ENCODE data around the gene ANOS1.
A peak's percentile ranks its signal among the peaks of the same experiment; 100 is the strongest.

Gene ANOS1

GRCh38 chrX:8673201-8673600 lies 58.7 kb downstream of the ANOS1 start:
- Histone ChIP-seq H3K36me3 (ENCODE audit: control insufficient read depth, insufficient read depth, low read length) (no peaks in the 10 kb centered on the region), H3K9me3 (ENCODE audit: control insufficient read depth, low read length) (no peaks in the 10 kb centered on the region), H3K4me3 (ENCODE audit: extremely low read depth, insufficient read depth, low read length, poor library complexity, severe bottlenecking) (no peak overlapping the region), H3K4me1 (ENCODE audit: control insufficient read depth, insufficient read depth, low read length, poor library complexity, severe bottlenecking) (no peaks in the 10 kb centered on the region), H3K27ac (ENCODE audit: low read depth, low read length, severe bottlenecking) (no peak overlapping the region)
- WGBS, 2 experiments (ENCODE audit: insufficient coverage in 2 of 2), result 93 to 100% methylated on average over 1 to 3 of the region's 5 CpGs

- Histone ChIP-seq H3K27ac (ENCODE audit: low read depth, low read length, severe bottlenecking) (no peak overlapping the region), H3K9me3 (ENCODE audit: control insufficient read depth, low read length) (no peaks in the 10 kb centered on the region), H3K4me1 (ENCODE audit: control insufficient read depth, insufficient read depth, low read length, poor library complexity, severe bottlenecking) (no peaks in the 10 kb centered on the region), H3K36me3 (ENCODE audit: control insufficient read depth, insufficient read depth, low read length) (no peaks in the 10 kb centered on the region), H3K4me3 (ENCODE audit: extremely low read depth, insufficient read depth, low read length, poor library complexity, severe bottlenecking) (no peak overlapping the region)
- no CpG with 5 or more reads among the region's 2 CpGs for WGBS, 2 experiments (ENCODE audit: insufficient coverage in 2 of 2)
Observed at GRCh38 chrX:8672176-8672575, 59.8 kb downstream of the ANOS1 start.

GRCh38 chrX:8668813-8669212 lies 63.1 kb downstream of the ANOS1 start:
- no peaks in the 10 kb centered on the region for H3K4me1 ChIP-seq (ENCODE audit: control insufficient read depth, insufficient read depth, low read length, poor library complexity, severe bottlenecking)

GRCh38 chrX:8663325-8663724 lies 68.6 kb downstream of the ANOS1 start:
- H3K27ac ChIP-seq (ENCODE audit: low read depth, low read length, severe bottlenecking), result no peak overlapping the region
- H3K36me3 ChIP-seq (ENCODE audit: control insufficient read depth, insufficient read depth, low read length), result no peaks in the 10 kb centered on the region
- WGBS, 2 experiments (ENCODE audit: insufficient coverage in 2 of 2), result no CpG with 5 or more reads among the region's 1 CpG
- H3K9me3 ChIP-seq (ENCODE audit: control insufficient read depth, low read length), result no peaks in the 10 kb centered on the region
- peaks cover 4% of the 10 kb centered on the region for H3K4me1 ChIP-seq (ENCODE audit: control insufficient read depth, insufficient read depth, low read length, poor library complexity, severe bottlenecking)
- H3K4me3 ChIP-seq (ENCODE audit: extremely low read depth, insufficient read depth, low read length, poor library complexity, severe bottlenecking), result no peak overlapping the region

More at GRCh38 chrX:8668813-8669212, 63.1 kb downstream of the ANOS1 start:
- Histone ChIP-seq H3K9me3 (ENCODE audit: control insufficient read depth, low read length) (no peaks in the 10 kb centered on the region), H3K27ac (ENCODE audit: low read depth, low read length, severe bottlenecking) (peak overlapping the region; percentile 59), H3K4me3 (ENCODE audit: extremely low read depth, insufficient read depth, low read length, poor library complexity, severe bottlenecking) (no peak overlapping the region), H3K36me3 (ENCODE audit: control insufficient read depth, insufficient read depth, low read length) (no peaks in the 10 kb centered on the region)
- 50% methylated on average over 1 of the region's 8 CpGs; no CpG with 5 or more reads in 1 of the 2 experiments for WGBS, 2 experiments (ENCODE audit: insufficient coverage in 2 of 2)

- no peaks in the 10 kb centered on the region for H3K36me3 ChIP-seq (ENCODE audit: control insufficient read depth, insufficient read depth, low read length)
- 75% methylated on average over 1 of the region's 2 CpGs; no CpG with 5 or more reads in 1 of the 2 experiments for WGBS, 2 experiments (ENCODE audit: insufficient coverage in 2 of 2)
- no peak overlapping the region for H3K27ac ChIP-seq (ENCODE audit: low read depth, low read length, severe bottlenecking)
- no peak overlapping the region for H3K4me3 ChIP-seq (ENCODE audit: extremely low read depth, insufficient read depth, low read length, poor library complexity, severe bottlenecking)
- H3K4me1 ChIP-seq (ENCODE audit: control insufficient read depth, insufficient read depth, low read length, poor library complexity, severe bottlenecking), result no peaks in the 10 kb centered on the region
- H3K9me3 ChIP-seq (ENCODE audit: control insufficient read depth, low read length), result no peaks in the 10 kb centered on the region
Observed at GRCh38 chrX:8657883-8658282, 74.1 kb downstream of the ANOS1 start.

GRCh38 chrX:8653956-8654355 lies 78.0 kb downstream of the ANOS1 start:
- H3K27ac ChIP-seq (ENCODE audit: low read depth, low read length, severe bottlenecking), result no peak overlapping the region

GRCh38 chrX:8649969-8650368 lies 82.0 kb downstream of the ANOS1 start:
- H3K9me3 ChIP-seq (ENCODE audit: control insufficient read depth, low read length), result no peaks in the 10 kb centered on the region

More at GRCh38 chrX:8653956-8654355, 78.0 kb downstream of the ANOS1 start:
- WGBS, 2 experiments (ENCODE audit: insufficient coverage in 2 of 2), result no CpG with 5 or more reads among the region's 2 CpGs
- Histone ChIP-seq H3K36me3 (ENCODE audit: control insufficient read depth, insufficient read depth, low read length) (no peaks in the 10 kb centered on the region), H3K4me3 (ENCODE audit: extremely low read depth, insufficient read depth, low read length, poor library complexity, severe bottlenecking) (no peak overlapping the region), H3K4me1 (ENCODE audit: control insufficient read depth, insufficient read depth, low read length, poor library complexity, severe bottlenecking) (no peaks in the 10 kb centered on the region), H3K9me3 (ENCODE audit: control insufficient read depth, low read length) (no peaks in the 10 kb centered on the region)

GRCh38 chrX:8647176-8647575 lies 84.8 kb downstream of the ANOS1 start:
- 100% methylated on average over 2 of the region's 7 CpGs; no CpG with 5 or more reads in 1 of the 2 experiments for WGBS, 2 experiments (ENCODE audit: insufficient coverage in 2 of 2)
- H3K4me1 ChIP-seq (ENCODE audit: control insufficient read depth, insufficient read depth, low read length, poor library complexity, severe bottlenecking), result no peaks in the 10 kb centered on the region
- no peak overlapping the region for H3K4me3 ChIP-seq (ENCODE audit: extremely low read depth, insufficient read depth, low read length, poor library complexity, severe bottlenecking)
- no peak overlapping the region for H3K27ac ChIP-seq (ENCODE audit: low read depth, low read length, severe bottlenecking)
- no peaks in the 10 kb centered on the region for H3K9me3 ChIP-seq (ENCODE audit: control insufficient read depth, low read length)
- no peaks in the 10 kb centered on the region for H3K36me3 ChIP-seq (ENCODE audit: control insufficient read depth, insufficient read depth, low read length)

More at GRCh38 chrX:8649969-8650368, 82.0 kb downstream of the ANOS1 start:
- no peaks in the 10 kb centered on the region for H3K4me1 ChIP-seq (ENCODE audit: control insufficient read depth, insufficient read depth, low read length, poor library complexity, severe bottlenecking)
- H3K27ac ChIP-seq (ENCODE audit: low read depth, low read length, severe bottlenecking), result no peak overlapping the region
- H3K4me3 ChIP-seq (ENCODE audit: extremely low read depth, insufficient read depth, low read length, poor library complexity, severe bottlenecking), result no peak overlapping the region
- no peaks in the 10 kb centered on the region for H3K36me3 ChIP-seq (ENCODE audit: control insufficient read depth, insufficient read depth, low read length)

- Histone ChIP-seq H3K9me3 (ENCODE audit: control insufficient read depth, low read length) (no peaks in the 10 kb centered on the region), H3K4me1 (ENCODE audit: control insufficient read depth, insufficient read depth, low read length, poor library complexity, severe bottlenecking) (no peaks in the 10 kb centered on the region), H3K36me3 (ENCODE audit: control insufficient read depth, insufficient read depth, low read length) (no peaks in the 10 kb centered on the region), H3K4me3 (ENCODE audit: extremely low read depth, insufficient read depth, low read length, poor library complexity, severe bottlenecking) (no peak overlapping the region), H3K27ac (ENCODE audit: low read depth, low read length, severe bottlenecking) (peak overlapping the region; percentile 5)
- 60% methylated on average over 1 of the region's 11 CpGs; no CpG with 5 or more reads in 1 of the 2 experiments for WGBS, 2 experiments (ENCODE audit: insufficient coverage in 2 of 2)
Observed at GRCh38 chrX:8639949-8640475, 91.9 kb downstream of the ANOS1 start.

- H3K36me3 ChIP-seq (ENCODE audit: control insufficient read depth, insufficient read depth, low read length), result no peaks in the 10 kb centered on the region
- H3K4me3 ChIP-seq (ENCODE audit: extremely low read depth, insufficient read depth, low read length, poor library complexity, severe bottlenecking), result no peak overlapping the region
- no peaks in the 10 kb centered on the region for H3K4me1 ChIP-seq (ENCODE audit: control insufficient read depth, insufficient read depth, low read length, poor library complexity, severe bottlenecking)
- H3K9me3 ChIP-seq (ENCODE audit: control insufficient read depth, low read length), result no peaks in the 10 kb centered on the region
- H3K27ac ChIP-seq (ENCODE audit: low read depth, low read length, severe bottlenecking), result no peak overlapping the region
Observed at GRCh38 chrX:8636497-8636896, 95.4 kb downstream of the ANOS1 start.

- no peak overlapping the region for H3K27ac ChIP-seq (ENCODE audit: low read depth, low read length, severe bottlenecking)
Observed at GRCh38 chrX:8635812-8636211, 96.1 kb downstream of the ANOS1 start.

More at GRCh38 chrX:8635812-8636211, 96.1 kb downstream of the ANOS1 start:
- no peaks in the 10 kb centered on the region for H3K9me3 ChIP-seq (ENCODE audit: control insufficient read depth, low read length)
- 87% methylated on average over 3 of the region's 5 CpGs; no CpG with 5 or more reads in 1 of the 2 experiments for WGBS, 2 experiments (ENCODE audit: insufficient coverage in 2 of 2)
- no peaks in the 10 kb centered on the region for H3K36me3 ChIP-seq (ENCODE audit: control insufficient read depth, insufficient read depth, low read length)
- no peaks in the 10 kb centered on the region for H3K4me1 ChIP-seq (ENCODE audit: control insufficient read depth, insufficient read depth, low read length, poor library complexity, severe bottlenecking)
- no peak overlapping the region for H3K4me3 ChIP-seq (ENCODE audit: extremely low read depth, insufficient read depth, low read length, poor library complexity, severe bottlenecking)

All from mesodermal cell (in vitro differentiated cells).